Testis (tissue), 2 donors: ENCODE results near the gene HIRIP3.

Experiments used
- CTCF ChIP-seq, 3 experiments: fragments of 450-650 bp in 2 of 3; fragments of 200-600 bp in 1 of 3; sonication (generic) in 1 of 3; IDR thresholded peaks; one replicate each; pipeline ENCODE4 v1.5.1; 2016 to 2019; ENCODE audit warnings: antibody characterized with exemption in 3 of 3, mild to moderate bottlenecking in 2 of 3, moderate library complexity in 1 of 3
- POLR2A ChIP-seq: fragments of 450-650 bp; IDR thresholded peaks from one replicate; pipeline ENCODE4 v1.6.1; 2017; ENCODE audit warnings: antibody characterized with exemption, mild to moderate bottlenecking, moderate library complexity

DNA sequence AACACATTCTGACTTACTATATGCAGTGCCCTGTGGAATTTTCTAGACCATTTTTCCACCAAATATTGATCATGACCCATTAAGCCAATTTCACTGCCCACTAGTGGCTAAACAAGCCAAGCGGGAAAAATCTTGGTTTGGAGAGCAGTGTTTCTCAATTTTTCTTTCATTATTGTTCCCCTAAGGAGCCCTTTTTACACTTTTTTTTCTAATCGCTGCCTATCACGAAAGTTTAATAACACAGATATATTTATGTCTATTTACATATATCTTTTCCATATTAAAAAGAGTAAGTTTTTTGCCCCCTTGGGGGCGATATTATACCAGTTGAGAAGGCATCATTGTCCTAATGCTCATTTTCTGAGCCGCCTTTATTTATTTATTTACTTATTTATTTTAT is 46.4 kb upstream of the HIRIP3 start:
- TF ChIP-seq CTCF (IDR thresholded peaks at IDR 0.05) (peak; percentile 16 to 52 (median 22)), POLR2A (no peak)
